NCI-H187 treated with DMSO at 0.1 percent for 48 hours (cell line): ENCODE results near the gene TMEM164.

Experiments used
- DNase-seq: peaks from one replicate; lab custom pipeline; 2025; lab: John Stamatoyannopoulos, UW

The TMEM164 gene

GRCh38 chrX:110081320-110081719 is 78.4 kb downstream of the TMEM164 start:
- DNase-seq, result no peak

GRCh38 chrX:110081740-110082139 is 78.8 kb downstream of the TMEM164 start:
- no peak for DNase-seq

- DNase-seq, result no peak
These were observed 79.2 kb downstream of the TMEM164 start for GRCh38 chrX:110082161-110082560.

GRCh38 chrX:110086162-110086915 is 83.4 kb downstream of the TMEM164 start:
- no peak for DNase-seq

- no peak for DNase-seq
These were observed 84.1 kb downstream of the TMEM164 start for GRCh38 chrX:110086916-110087484.

- DNase-seq, result no peak
These were observed 84.8 kb downstream of the TMEM164 start for GRCh38 chrX:110087485-110088356.

- no peak for DNase-seq
These were observed 86.9 kb downstream of the TMEM164 start for GRCh38 chrX:110089656-110090403.

- no peak for DNase-seq
These were observed 95.0 kb downstream of the TMEM164 start for GRCh38 chrX:110097920-110098319.

- DNase-seq, result no peak
These were observed 100.4 kb downstream of the TMEM164 start for GRCh38 chrX:110103344-110103743.

GRCh38 chrX:110104078-110104477 is 101.2 kb downstream of the TMEM164 start:
- no peak for DNase-seq

- no peak for DNase-seq
These were observed 105.5 kb downstream of the TMEM164 start for GRCh38 chrX:110108381-110108821.

GRCh38 chrX:110114260-110114776 is 111.4 kb downstream of the TMEM164 start:
- no peak for DNase-seq

- DNase-seq, result no peak
These were observed 113.4 kb downstream of the TMEM164 start for GRCh38 chrX:110116066-110116980.

GRCh38 chrX:110118530-110118929 is 115.6 kb downstream of the TMEM164 start:
- no peak for DNase-seq

- DNase-seq, result no peak
These were observed 116.6 kb downstream of the TMEM164 start for GRCh38 chrX:110119480-110119879.

- DNase-seq, result no peak
These were observed 117.1 kb downstream of the TMEM164 start for GRCh38 chrX:110120025-110120424.

- DNase-seq, result no peak
These were observed 120.4 kb downstream of the TMEM164 start for GRCh38 chrX:110123331-110123782.

GRCh38 chrX:110125446-110126162 is 122.7 kb downstream of the TMEM164 start:
- DNase-seq, result no peak

- DNase-seq, result no peak
These were observed 128.1 kb downstream of the TMEM164 start for GRCh38 chrX:110131031-110131430.
